HepG2 (cell line): ENCODE measurements around the gene SERPINB1. TPM values are rescaled to one million over a fixed set of nuclear protein-coding genes. Genes with fewer than 3 reads are reported as not detected.
A peak's percentile ranks its signal among the peaks of the same experiment; 100 is the strongest.

ENCODE experiments used
- CEBPG ChIP-seq: IDR thresholded peaks from 2 replicates; pipeline ENCODE4 v1.6.1; 2016
- DRAP1 ChIP-seq: IDR thresholded peaks from 2 replicates; pipeline ENCODE4 v1.6.1; 2016; ENCODE audit warnings: missing genetic modification reagents, missing compliant biosample characterization
- ELF1 ChIP-seq: sonication (generic); formaldehyde crosslinking; IDR thresholded peaks from 2 replicates; pipeline ENCODE4 v1.4.0; 2020; ENCODE audit warnings: missing genetic modification reagents
- ETV6 ChIP-seq: sonication (generic); formaldehyde crosslinking; conservative IDR thresholded peaks from 2 replicates; pipeline ENCODE4 v1.4.0; 2020; ENCODE audit warnings: missing genetic modification reagents
- EZH2 ChIP-seq: conservative IDR thresholded peaks from 2 replicates; pipeline ENCODE4 v1.6.1; 2012; ENCODE audit warnings: mild to moderate bottlenecking, low read depth, low read length, moderate library complexity
- GTF2F1 ChIP-seq: fragments of 150-350 bp; IDR thresholded peaks from 2 replicates; pipeline ENCODE4 v1.6.1; 2014; ENCODE audit warnings: low read length
- HDAC1 ChIP-seq: sonication (generic); formaldehyde crosslinking; IDR thresholded peaks from 2 replicates; pipeline ENCODE4 v1.5.1; 2020; ENCODE audit warnings: mild to moderate bottlenecking, missing genetic modification reagents
- HMG20A ChIP-seq: IDR thresholded peaks from 2 replicates; pipeline ENCODE4 v1.6.1; 2016; ENCODE audit warnings: borderline replicate concordance
- JUNB ChIP-seq: sonication (generic); formaldehyde crosslinking; IDR thresholded peaks from 2 replicates; pipeline ENCODE4 v1.8.0; 2022; ENCODE audit warnings: missing genetic modification reagents, mild to moderate bottlenecking, borderline replicate concordance
- KLF12 ChIP-seq: sonication (generic); formaldehyde crosslinking; IDR thresholded peaks from 2 replicates; pipeline ENCODE4 v1.4.0; 2020; ENCODE audit warnings: missing genetic modification reagents, borderline replicate concordance
- MBD4 ChIP-seq: IDR thresholded peaks from 2 replicates; pipeline ENCODE4 v1.6.1; 2012; ENCODE audit warnings: low read length, inconsistent platforms, borderline replicate concordance
- MEF2D ChIP-seq: sonication (generic); formaldehyde crosslinking; IDR thresholded peaks from 2 replicates; pipeline ENCODE4 v1.5.1; 2020; ENCODE audit warnings: mild to moderate bottlenecking, missing genetic modification reagents
- MTF2 ChIP-seq: sonication (generic); formaldehyde crosslinking; IDR thresholded peaks from 2 replicates; pipeline ENCODE4 v1.5.0; 2020; ENCODE audit warnings: missing genetic modification reagents, borderline replicate concordance
- NFYB ChIP-seq: sonication (generic); formaldehyde crosslinking; IDR thresholded peaks from 2 replicates; pipeline ENCODE4 v1.4.0; 2020; ENCODE audit warnings: missing genetic modification reagents
- PRPF4 ChIP-seq: fragments of 200-400 bp; formaldehyde crosslinking; IDR thresholded peaks from 2 replicates; pipeline ENCODE4 v1.6.1; 2016; ENCODE audit warnings: low read length, low read depth; ENCODE audit not compliant: poor library complexity, severe bottlenecking
- SMAD3 ChIP-seq: sonication (generic); formaldehyde crosslinking; IDR thresholded peaks from 2 replicates; pipeline ENCODE4 v1.4.0; 2020; ENCODE audit warnings: missing genetic modification reagents
- ZBTB26 ChIP-seq: IDR thresholded peaks from 2 replicates; pipeline ENCODE4 v1.6.1; 2016; ENCODE audit warnings: missing compliant biosample characterization, missing genetic modification reagents, borderline replicate concordance
- ZFP36L1 ChIP-seq: sonication (generic); formaldehyde crosslinking; IDR thresholded peaks from 2 replicates; pipeline ENCODE4 v1.8.0; 2022; ENCODE audit warnings: mild to moderate bottlenecking, missing genetic modification reagents, moderate library complexity
- ZKSCAN8 ChIP-seq: IDR thresholded peaks from 2 replicates; pipeline ENCODE4 v1.6.1; 2016; ENCODE audit warnings: borderline replicate concordance, missing genetic modification reagents, missing compliant biosample characterization
- ZNF224 ChIP-seq: sonication (generic); formaldehyde crosslinking; IDR thresholded peaks from 2 replicates; pipeline ENCODE4 v1.5.0; 2020; ENCODE audit warnings: mild to moderate bottlenecking, missing genetic modification reagents
- ZNF234 ChIP-seq: sonication (generic); formaldehyde crosslinking; conservative IDR thresholded peaks from 2 replicates; pipeline ENCODE4 v1.5.1; 2020; ENCODE audit warnings: mild to moderate bottlenecking, missing genetic modification reagents
- ZNF281 ChIP-seq: sonication (generic); formaldehyde crosslinking; IDR thresholded peaks from 2 replicates; pipeline ENCODE4 v1.4.0; 2020; ENCODE audit warnings: missing genetic modification reagents, borderline replicate concordance
- ZNF382 ChIP-seq: sonication (generic); formaldehyde crosslinking; IDR thresholded peaks from 2 replicates; pipeline ENCODE4 v1.5.0; 2020; ENCODE audit warnings: missing genetic modification reagents, mild to moderate bottlenecking, borderline replicate concordance
- ZNF605 ChIP-seq: sonication (generic); formaldehyde crosslinking; IDR thresholded peaks from 2 replicates; pipeline ENCODE4 v1.8.0; 2022; ENCODE audit warnings: mild to moderate bottlenecking, missing genetic modification reagents
- ZNF639 ChIP-seq: conservative IDR thresholded peaks from 2 replicates; pipeline ENCODE4 v1.6.1; 2018; ENCODE audit warnings: missing genetic modification reagents
- ZNF7 ChIP-seq: IDR thresholded peaks from 2 replicates; pipeline ENCODE4 v1.6.1; 2016; ENCODE audit warnings: missing biosample characterization, missing genetic modification reagents
- ZNF761 ChIP-seq: sonication (generic); formaldehyde crosslinking; conservative IDR thresholded peaks from 2 replicates; pipeline ENCODE4 v1.4.0; 2020; ENCODE audit warnings: mild to moderate bottlenecking, missing genetic modification reagents
- ZSCAN29 ChIP-seq: sonication (generic); formaldehyde crosslinking; conservative IDR thresholded peaks from 2 replicates; pipeline ENCODE4 v1.4.0; 2020; ENCODE audit warnings: mild to moderate bottlenecking, missing genetic modification reagents
- polyA plus RNA-seq, 8 experiments: library from polyadenylated mRNA; depleted of rRNA in 3 of 8; stranded (reverse) in 7 of 8; unstranded in 1 of 8; fragments of >200 nt; fragmentation: Illumina TruSeq in 4 of 8; extraction: Trizol in 4 of 8; gene quantifications; 2 replicates each; pipeline versions ENCODE4 v1.2.1 to v1.2.3, GENCODE V29; 2011 to 2016; ENCODE audit warnings: low read depth in 4 of 8, missing spikeins in 1 of 8, mixed read lengths in 1 of 8; ENCODE audit not compliant: insufficient read depth in 1 of 8
- total RNA-seq, 5 experiments: library from RNA; depleted of rRNA; stranded (reverse); fragments of >200 nt; fragmentation: Illumina TruSeq; extraction: Trizol; gene quantifications; 2 replicates each; pipeline ENCODE4 v1.2.3, GENCODE V29; 2016; ENCODE audit warnings: low read depth in 1 of 5

Gene SERPINB1
- total and polyA plus RNA-seq, 2 of the 13 experiments (the other 11 are each of a cell fraction or from before 2014, with no cell fraction given) = 41.4 to 60.5 TPM

GRCh38 chr6:2854396-2854982 lies 12.8 kb upstream of the SERPINB1 start (continued):
- TF ChIP-seq ZNF281 (CRISPR knock-in tag) (peak; percentile 57; the same call in 1 of the 2 replicates), ZNF605 (no peak), ZFP36L1 (CRISPR knock-in tag) (no peak), ZNF224 (CRISPR knock-in tag) (no peak), HDAC1 (CRISPR knock-in tag) (peak; percentile 22; the same call in 1 of the 2 replicates), JUNB (no peak), ZNF382 (CRISPR knock-in tag) (no peak), MEF2D (CRISPR knock-in tag) (0 out of 2 replicates have a peak, but pooled peaks have one; percentile 22), SMAD3 (CRISPR knock-in tag) (no peak), HMG20A (CRISPR knock-in tag) (no peak), MBD4 (no peak), ZNF761 (CRISPR knock-in tag) (no peak), NFYB (CRISPR knock-in tag) (no peak), CEBPG (CRISPR knock-in tag) (peak; percentile 34; the same call in 1 of the 2 replicates), ETV6 (no peak), PRPF4 (no peak), ZBTB26 (CRISPR knock-in tag) (peak; percentile 17; the same call in 1 of the 2 replicates), ZNF234 (CRISPR knock-in tag) (no peak), EZH2 (no peak), GTF2F1 (no peak), ZSCAN29 (CRISPR knock-in tag) (no peak; the same call in 1 of the 2 replicates), ZNF639 (CRISPR knock-in tag) (no peak), MTF2 (no peak), ELF1 (CRISPR knock-in tag) (peak; percentile 15; the same call in 1 of the 2 replicates), ZNF7 (peak; percentile 47; the same call in 1 of the 2 replicates), ZKSCAN8 (CRISPR knock-in tag) (no peak), DRAP1 (CRISPR knock-in tag) (0 out of 2 replicates have a peak, but pooled peaks have one; percentile 50), KLF12 (CRISPR knock-in tag) (no peak)
